ENCODE measurements around the gene RNF144B.
"Not testable (repeated sequence)": the region's sequence is repeated elsewhere in the genome, so short reads cannot be mapped to it uniquely, and the experiment has no call there.

Gene RNF144B

GRCh38 chr6:18405477-18406293 lies 18.5 kb downstream of the RNF144B start:
- no peak for TF ChIP-seq CTCF (IDR thresholded peaks at IDR 0.05; ENCODE audit: borderline replicate concordance, control extremely low read depth, extremely low read depth, insufficient read depth, missing control alignments)
- DNase-seq (ENCODE audit: low spot score): no peak
- in situ Hi-C loops (cut with MboI; ENCODE audit: low sequenced_read_pairs, unreplicated experiment): no loop called here

GRCh38 chr6:18406955-18407749 lies 20.0 kb downstream of the RNF144B start:
- in situ Hi-C loops (cut with MboI; ENCODE audit: low sequenced_read_pairs, unreplicated experiment): no loop called here
- TF ChIP-seq CTCF (IDR thresholded peaks at IDR 0.05; ENCODE audit: borderline replicate concordance, control extremely low read depth, extremely low read depth, insufficient read depth, missing control alignments): no peak
- no peak for DNase-seq (ENCODE audit: low spot score)

- DNase-seq (ENCODE audit: low spot score); in situ Hi-C loops (cut with MboI; ENCODE audit: low sequenced_read_pairs, unreplicated experiment): not testable (repeated sequence)
Measured at GRCh38 chr6:18409602-18410001, 22.5 kb downstream of the RNF144B start.

GRCh38 chr6:18410412-18410811 lies 23.3 kb downstream of the RNF144B start:
- no peak for DNase-seq (ENCODE audit: low spot score)
- in situ Hi-C loops (cut with MboI; ENCODE audit: low sequenced_read_pairs, unreplicated experiment): no loop called here
- no peak for TF ChIP-seq CTCF (IDR thresholded peaks at IDR 0.05; ENCODE audit: borderline replicate concordance, control extremely low read depth, extremely low read depth, insufficient read depth, missing control alignments)

- in situ Hi-C loops (cut with MboI; ENCODE audit: low sequenced_read_pairs, unreplicated experiment): no loop called here
- no peak for TF ChIP-seq CTCF (IDR thresholded peaks at IDR 0.05; ENCODE audit: borderline replicate concordance, control extremely low read depth, extremely low read depth, insufficient read depth, missing control alignments)
- DNase-seq (ENCODE audit: low spot score): no peak
Measured at GRCh38 chr6:18412068-18412467, 24.9 kb downstream of the RNF144B start.

GRCh38 chr6:18412644-18413043 lies 25.5 kb downstream of the RNF144B start:
- in situ Hi-C loops (cut with MboI; ENCODE audit: low sequenced_read_pairs, unreplicated experiment): no loop called here
- TF ChIP-seq CTCF (IDR thresholded peaks at IDR 0.05; ENCODE audit: borderline replicate concordance, control extremely low read depth, extremely low read depth, insufficient read depth, missing control alignments): no peak
- DNase-seq (ENCODE audit: low spot score): no peak

- TF ChIP-seq CTCF (IDR thresholded peaks at IDR 0.05; ENCODE audit: borderline replicate concordance, control extremely low read depth, extremely low read depth, insufficient read depth, missing control alignments): no peak
- DNase-seq (ENCODE audit: low spot score): no peak
- in situ Hi-C loops (cut with MboI; ENCODE audit: low sequenced_read_pairs, unreplicated experiment): no loop called here
Measured at GRCh38 chr6:18413381-18413780, 26.2 kb downstream of the RNF144B start.
